MM.1S (cell line): Measurements from ENCODE around the gene MRPL54.

Experiments
- EZH2 ChIP-seq: fragments of 300-600 bp; sonication (generic); optimal IDR thresholded peaks from 2 replicates; pipeline ENCODE3; 2017; ENCODE audit warnings: low read depth, mild to moderate bottlenecking, antibody characterized with exemption, low read length, mixed read lengths
- EZH2phosphoT487 ChIP-seq: fragments of 300-600 bp; sonication (generic); IDR thresholded peaks from 2 replicates; pipeline ENCODE4 v1.6.1; 2018; ENCODE audit warnings: antibody characterized with exemption, low read length
- TF ChIP-seq, protein P1 (sequence below): fragments of 300-600 bp; sonication (generic); IDR thresholded peaks from 2 replicates; pipeline ENCODE4 v1.5.1; 2016; ENCODE audit warnings: antibody characterized with exemption, low read length, mixed read lengths

DNA sequence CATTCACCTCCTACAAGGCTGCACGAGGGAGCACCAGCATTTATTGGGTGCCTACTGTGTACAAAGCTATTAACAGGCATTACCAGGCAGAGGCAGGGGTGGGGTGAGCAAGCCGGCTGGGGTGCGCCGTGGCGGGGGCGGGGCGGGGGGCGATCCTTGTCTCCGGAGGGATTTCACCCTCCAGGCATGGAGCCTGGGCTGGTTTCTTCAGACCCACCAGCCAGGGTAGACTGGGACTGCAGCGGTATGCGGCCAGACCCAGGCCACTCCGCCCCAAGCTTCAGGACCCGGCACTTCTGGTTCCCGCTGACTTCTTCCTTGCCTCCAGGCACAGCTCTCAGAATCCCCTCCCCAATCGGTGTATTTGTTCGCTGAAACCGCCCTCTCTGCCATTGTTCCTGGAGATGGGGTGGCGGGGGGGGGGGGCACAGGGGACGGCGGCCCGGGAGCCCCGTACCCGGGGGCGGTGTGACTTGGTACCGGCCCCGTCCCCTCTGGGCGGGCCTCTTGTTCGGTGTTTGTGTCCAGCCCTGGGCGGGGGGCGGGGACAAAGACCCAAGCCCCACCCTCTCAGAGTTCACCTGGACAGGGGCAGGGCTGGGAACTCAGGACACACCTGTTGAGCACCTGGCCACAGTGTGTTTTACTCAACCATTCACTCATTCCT lies 39.9 kb upstream of the MRPL54 start:
- TF ChIP-seq EZH2phosphoT487 (no peak), EZH2 (no peak)
- TF ChIP-seq, protein P1, sequence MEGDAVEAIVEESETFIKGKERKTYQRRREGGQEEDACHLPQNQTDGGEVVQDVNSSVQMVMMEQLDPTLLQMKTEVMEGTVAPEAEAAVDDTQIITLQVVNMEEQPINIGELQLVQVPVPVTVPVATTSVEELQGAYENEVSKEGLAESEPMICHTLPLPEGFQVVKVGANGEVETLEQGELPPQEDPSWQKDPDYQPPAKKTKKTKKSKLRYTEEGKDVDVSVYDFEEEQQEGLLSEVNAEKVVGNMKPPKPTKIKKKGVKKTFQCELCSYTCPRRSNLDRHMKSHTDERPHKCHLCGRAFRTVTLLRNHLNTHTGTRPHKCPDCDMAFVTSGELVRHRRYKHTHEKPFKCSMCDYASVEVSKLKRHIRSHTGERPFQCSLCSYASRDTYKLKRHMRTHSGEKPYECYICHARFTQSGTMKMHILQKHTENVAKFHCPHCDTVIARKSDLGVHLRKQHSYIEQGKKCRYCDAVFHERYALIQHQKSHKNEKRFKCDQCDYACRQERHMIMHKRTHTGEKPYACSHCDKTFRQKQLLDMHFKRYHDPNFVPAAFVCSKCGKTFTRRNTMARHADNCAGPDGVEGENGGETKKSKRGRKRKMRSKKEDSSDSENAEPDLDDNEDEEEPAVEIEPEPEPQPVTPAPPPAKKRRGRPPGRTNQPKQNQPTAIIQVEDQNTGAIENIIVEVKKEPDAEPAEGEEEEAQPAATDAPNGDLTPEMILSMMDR = no peak
